Measurements from ENCODE around the gene TAF1.
"Not testable (repeated sequence)": the region's sequence is repeated elsewhere in the genome, so short reads cannot be mapped to it uniquely, and the experiment has no call there.

The TAF1 gene

DNA sequence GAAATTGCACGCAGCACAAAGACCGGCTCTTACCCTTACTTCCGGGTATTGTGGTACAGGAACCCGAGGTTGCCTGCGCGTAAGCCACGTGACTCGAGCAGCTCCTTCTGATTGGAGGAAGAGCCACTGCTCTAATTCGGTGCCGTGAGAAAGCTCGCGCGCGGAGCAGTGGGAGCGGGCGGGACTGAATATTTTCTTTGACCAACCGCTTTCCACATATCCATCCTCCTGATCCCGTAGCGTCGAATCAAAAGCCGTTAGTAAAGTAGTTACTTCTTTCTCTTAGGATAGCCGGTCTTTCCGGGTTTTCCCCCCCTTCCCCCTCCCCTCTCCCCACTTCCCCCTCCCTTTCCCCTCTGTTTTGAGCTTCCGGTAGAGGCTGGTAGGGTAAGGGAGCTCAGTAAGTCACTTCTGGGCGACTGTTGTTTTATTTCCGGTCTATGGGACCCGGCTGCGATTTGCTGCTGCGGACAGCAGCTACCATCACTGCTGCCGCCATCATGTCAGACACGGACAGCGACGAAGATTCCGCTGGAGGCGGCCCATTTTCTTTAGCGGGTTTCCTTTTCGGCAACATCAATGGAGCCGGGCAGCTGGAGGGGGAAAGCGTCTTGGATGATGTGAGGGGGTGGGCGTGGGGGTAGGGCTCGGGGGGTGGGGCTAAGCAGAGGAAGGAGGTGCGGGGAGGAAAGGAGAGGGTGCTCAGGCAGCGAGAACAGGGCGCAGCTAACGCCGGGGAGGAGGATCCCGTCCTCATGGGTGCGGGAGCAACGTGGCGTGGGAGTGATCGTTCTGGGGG lies at the start of gene TAF1:
TSS of gene TAF1 (plus strand) at position 483 of the 799 bp plus-strand sequence. CDS start at position 501, 18 bp downstream.
- peak; percentile 75 for FAIRE-seq

DNA sequence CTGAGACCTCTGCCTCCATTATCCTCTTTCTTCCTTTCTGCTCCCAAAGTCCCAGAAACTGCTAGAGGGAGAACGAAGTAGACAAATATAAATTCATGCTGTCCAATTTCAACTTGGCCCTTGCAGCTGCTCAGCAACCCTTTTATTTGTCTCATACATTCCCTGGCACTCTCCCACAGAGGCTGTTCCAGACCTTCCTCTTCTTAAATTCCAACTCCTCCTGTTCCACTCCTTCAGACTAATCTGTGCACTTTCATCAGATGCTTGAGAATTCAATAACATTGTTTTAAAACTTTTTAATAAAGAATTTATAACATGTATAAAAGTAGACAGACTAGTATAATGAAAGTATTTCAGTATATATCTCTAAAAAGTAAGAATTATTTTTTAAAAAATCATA lies 49.2 kb upstream of the TAF1 start:
- not testable (repeated sequence) for FAIRE-seq

DNA sequence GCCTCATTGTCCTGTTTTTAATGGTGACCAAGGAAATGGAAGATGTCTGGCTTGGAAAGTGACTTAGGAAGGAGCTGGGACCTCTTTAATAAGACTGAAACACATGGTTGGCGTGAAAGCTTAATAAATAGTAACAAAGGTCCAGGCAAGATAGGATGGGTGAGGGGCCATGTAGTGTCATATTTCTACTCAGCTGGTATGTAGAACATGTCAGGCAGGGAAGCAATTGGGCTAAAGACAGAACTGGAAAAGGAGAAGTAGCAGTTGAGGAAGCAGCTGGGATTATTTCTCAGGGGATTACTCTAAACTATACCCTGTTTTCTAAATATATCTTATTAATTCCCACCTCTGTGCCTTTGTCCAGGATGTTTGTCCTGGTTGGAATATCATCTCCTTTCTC lies 46.0 kb upstream of the TAF1 start:
- no peak for FAIRE-seq

DNA sequence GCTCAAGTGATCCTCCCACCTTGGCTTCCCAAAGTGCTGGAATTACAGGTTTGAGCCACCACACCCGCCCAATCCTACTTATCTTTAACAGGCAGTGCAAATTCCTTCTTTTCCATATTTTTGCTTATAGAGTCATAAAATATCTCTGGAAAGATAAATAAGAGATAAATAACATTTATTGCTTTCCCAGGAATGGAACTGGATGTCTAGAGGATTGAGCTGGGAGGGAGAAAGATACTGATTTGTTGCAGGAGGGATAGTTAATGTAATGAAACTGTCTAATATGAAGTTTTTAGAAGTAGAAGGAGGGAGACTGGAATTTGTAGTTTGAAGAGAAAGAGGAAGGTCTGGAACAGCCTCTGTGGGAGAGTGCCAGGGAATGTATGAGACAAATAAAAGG lies 44.4 kb upstream of the TAF1 start:
- no peak for FAIRE-seq

DNA sequence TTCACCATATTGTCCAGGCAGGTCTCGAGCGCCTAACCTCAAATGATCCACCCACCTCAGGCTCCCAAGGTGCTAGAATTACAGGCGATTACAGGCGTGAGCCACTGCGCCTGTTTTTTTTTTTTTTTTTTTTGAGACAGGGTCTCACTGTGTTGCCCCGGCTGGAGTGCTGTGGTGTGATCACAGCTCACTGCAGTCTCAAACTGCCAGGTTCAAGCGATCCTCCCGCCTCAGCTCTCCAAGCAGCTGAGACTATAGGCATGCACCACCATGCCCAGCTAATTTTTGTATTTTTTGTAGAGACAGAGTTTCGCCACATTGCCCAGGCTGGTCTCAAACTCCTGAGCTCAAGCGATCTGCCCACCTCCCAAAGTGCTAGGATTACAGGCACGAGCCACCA lies 41.7 kb upstream of the TAF1 start:
- not testable (repeated sequence) for FAIRE-seq

DNA sequence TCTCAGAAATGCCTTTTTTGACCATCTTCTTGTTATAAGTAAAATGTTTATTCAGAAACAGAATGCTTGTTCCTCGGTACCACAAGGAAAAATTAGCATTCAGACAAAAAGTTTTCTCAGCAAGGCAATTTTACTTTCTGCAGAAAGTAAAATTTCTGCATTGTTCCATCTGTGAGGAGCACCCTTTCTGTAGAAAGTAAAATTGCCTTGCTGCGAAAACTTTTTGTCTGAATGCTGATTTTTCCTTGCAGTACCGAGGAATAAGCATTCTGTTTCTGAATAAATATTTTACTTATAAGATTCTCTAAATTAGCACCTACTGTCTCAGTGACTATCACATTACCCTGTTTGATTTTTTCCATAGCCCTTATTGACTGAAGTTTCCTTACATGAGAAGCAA lies 39.8 kb upstream of the TAF1 start:
- no peak for FAIRE-seq

DNA sequence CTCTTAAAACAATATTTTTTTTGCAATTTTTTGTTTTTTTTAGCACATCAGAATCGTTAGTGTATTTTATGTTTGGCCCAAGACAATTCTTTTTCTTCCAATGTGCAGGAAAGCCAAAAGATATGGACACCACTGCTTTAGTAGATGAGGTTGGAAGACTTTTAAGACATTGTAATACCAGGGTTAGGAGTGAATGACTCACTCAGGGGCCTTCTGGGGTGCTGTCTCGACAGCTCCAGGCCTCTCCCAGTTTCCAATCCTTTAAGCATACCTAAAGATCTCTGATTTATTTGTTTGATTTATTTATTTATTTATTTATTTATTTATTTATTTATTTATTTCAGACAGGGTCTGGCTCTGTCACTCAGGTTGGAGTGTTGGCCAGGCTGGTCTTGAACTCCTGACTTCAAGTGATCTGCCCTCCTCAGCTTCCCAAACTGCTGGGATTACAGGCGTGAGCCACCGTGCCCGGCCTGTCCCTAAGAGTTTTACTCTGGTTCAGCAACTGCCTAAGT lies 16.9 kb upstream of the TAF1 start:
- not testable (repeated sequence) for FAIRE-seq

DNA sequence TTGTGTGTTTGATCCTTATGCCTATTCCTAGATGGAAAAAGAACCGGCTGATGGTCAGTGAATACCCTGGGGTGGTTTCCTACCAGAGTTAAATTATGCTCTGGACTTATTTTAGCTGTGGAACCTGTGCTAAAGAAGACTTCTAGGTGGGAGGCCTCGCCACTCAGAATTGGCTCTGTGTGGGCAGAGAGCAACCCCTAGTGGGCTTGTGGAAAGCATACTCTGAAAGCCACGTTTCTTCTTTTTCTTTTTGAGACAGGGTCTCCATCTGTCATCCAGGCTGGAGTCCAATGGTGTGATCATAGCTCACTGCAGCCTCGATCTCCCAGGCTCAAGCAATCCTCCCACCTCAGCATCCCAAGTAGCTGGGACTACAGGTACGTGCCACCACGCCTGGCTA lies 16.3 kb upstream of the TAF1 start:
- not testable (repeated sequence) for FAIRE-seq

- FAIRE-seq, result not testable (repeated sequence)
These were observed 13.7 kb upstream of the TAF1 start for GRCh38 chrX:71352439-71352838.

- no peak for FAIRE-seq
These were observed 1.9 kb upstream of the TAF1 start for GRCh38 chrX:71364221-71364620.

DNA sequence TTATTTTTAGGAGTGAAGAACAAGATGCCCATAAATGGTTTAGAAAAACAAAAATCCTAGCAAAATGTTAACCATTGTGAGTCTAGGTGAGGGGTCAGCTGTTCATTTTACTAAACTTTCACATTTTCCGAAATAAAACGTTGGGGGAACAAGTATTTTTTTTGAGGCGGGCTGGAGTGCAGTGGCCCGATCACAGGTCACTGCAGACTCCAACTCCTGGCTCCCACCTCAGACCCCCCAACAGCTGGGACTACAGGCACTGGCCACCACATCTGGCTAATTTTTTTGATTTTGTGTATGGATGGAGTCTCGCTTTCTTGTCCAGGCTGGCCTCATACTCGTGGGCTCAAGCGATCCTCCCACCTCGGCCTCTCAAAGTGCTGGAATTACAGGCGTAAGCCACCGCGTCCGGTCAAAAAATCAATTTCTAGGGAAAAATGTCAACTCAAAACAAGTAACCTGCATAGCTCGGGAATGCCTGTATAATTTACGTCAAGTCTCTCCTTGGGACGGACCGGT lies 742 bp upstream of the TAF1 start:
- FAIRE-seq, result no peak

DNA sequence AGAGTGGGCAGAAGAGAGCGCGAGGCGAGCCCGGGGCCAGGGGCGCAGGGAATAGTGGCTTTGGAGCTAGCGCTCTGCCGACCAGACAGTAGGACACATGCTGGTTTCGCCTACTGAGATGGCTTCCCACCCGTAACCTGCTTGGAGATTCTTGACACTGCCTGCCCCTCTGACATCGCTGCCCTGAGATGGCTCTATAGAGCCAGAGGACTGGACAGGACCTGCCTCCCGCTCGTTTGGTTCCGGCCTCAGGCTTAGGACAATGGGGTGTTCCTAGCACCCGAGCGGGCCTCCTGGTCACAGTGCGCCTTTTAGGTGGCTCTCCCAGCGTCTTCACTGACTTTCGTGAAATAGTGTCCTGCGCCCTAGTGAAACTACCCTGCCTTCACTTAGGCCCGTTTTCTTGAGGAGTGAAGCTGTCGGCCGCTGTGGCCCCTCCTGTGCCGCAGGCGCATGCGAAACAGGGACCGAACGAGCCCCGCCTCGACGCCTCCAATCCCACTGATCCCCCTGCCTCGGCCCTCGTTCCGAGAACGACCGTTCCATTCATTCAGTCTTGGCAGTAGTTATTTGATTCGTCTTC lies 608 bp downstream of the TAF1 start:
- FAIRE-seq, result no peak

DNA sequence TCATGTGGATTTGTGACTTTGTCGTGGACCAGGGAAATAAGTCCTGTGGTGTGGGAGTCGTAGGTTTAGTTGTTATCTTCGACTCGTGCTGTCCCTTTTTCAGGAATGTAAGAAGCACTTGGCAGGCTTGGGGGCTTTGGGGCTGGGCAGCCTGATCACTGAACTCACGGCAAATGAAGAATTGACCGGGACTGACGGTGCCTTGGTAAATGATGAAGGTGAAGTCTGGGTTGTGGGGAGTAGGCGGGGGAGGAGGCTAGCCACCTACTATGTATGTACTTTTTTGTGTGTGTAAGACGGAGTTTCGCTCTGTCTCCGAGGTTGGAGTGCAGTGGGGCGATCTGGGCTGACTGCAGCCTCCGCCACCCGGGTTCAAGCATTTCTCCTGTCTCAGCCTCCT lies 1.2 kb downstream of the TAF1 start:
- no peak for FAIRE-seq

DNA sequence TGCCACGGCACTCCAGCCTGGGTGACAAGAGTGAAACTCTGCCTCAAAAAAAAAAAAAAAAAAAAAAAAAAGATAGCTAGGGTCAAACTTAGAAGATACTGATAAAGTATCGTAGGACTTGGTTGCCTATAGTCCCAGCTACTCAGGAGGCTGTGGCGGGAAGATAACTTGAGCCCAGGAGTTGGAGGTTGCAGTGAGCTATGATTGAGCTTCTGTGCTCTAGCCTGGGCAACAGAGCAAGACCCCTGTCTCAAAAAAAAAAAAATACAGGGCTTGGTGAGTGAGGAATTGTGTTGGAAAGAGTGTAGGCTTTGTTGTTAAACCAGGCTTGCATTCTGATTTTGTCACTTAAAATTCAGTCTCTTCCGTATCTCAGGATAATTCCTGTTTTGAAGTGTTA lies 6.2 kb downstream of the TAF1 start:
- FAIRE-seq, result no peak

GRCh38 chrX:71378732-71379131 lies 12.6 kb downstream of the TAF1 start:
- FAIRE-seq, result no peak

DNA sequence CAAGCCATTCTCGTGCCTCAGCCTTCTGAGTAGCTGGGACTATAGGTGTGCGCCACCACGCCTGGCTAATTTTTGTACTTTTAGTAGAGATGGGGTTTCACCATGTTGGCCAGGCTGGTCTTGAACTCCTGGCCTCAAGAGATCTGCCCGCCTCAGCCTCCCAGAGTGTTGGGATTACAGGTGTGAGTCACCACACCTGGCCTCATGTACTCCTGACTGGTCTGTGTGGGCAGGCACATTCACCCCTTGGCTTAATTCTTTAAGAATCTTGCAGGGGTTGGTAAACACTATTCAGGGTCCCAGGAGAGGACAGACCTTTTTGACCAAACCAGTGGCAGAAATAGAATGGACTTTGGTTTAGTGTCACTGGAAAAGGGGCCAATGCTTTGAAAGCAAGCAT lies 25.6 kb downstream of the TAF1 start:
- FAIRE-seq, result not testable (repeated sequence)

- no peak for FAIRE-seq
These were observed 27.8 kb downstream of the TAF1 start for GRCh38 chrX:71393919-71394318.

- no peak for FAIRE-seq
These were observed 30.4 kb downstream of the TAF1 start for GRCh38 chrX:71396576-71396975.

- FAIRE-seq, result no peak
These were observed 34.6 kb downstream of the TAF1 start for GRCh38 chrX:71400710-71401109.

DNA sequence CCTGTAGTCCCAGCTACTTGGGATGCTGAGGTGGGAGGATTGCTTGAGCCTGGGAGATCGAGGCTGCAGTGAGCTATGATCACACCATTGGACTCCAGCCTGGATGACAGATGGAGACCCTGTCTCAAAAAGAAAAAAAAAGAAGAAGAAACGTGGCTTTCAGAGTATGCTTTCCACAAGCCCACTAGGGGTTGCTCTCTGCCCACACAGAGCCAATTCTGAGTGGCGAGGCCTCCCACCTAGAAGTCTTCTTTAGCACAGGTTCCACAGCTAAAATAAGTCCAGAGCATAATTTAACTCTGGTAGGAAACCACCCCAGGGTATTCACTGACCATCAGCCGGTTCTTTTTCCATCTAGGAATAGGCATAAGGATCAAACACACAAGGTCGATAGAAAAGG lies 50.1 kb downstream of the TAF1 start:
- FAIRE-seq, result not testable (repeated sequence)

DNA sequence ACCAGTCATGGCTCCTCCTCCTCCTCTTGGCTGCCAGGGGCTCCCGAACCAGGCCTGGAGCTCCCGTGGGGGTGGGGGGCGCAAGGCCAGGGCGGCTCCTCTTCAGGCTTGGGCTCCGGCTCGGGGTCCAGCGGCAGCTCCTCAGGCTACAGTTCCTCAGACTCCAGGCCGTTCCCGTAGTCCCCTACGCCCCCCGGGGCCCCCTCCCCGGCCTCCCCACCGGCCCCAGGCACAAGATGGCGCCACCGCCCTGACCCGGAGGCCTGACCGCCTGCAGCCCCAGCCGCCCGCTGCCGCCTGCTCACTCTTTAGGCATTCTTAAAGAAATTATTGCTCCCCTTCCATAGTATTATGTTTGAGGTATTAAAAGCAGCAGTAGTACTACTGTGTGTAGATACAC lies 54.5 kb downstream of the TAF1 start:
- no peak for FAIRE-seq

GRCh38 chrX:71432733-71433132 lies 66.6 kb downstream of the TAF1 start:
- FAIRE-seq, result no peak

GRCh38 chrX:71438750-71439149 lies 72.6 kb downstream of the TAF1 start:
- FAIRE-seq, result no peak

- FAIRE-seq, result no peak
These were observed 73.3 kb downstream of the TAF1 start for GRCh38 chrX:71439420-71439819.
